IPS-20b (cell line): ENCODE data around the gene FABP1.

ENCODE experiments used
- H3K27ac ChIP-seq: one replicate; pipeline ENCODE4 v1.5.1; 2013; ENCODE audit warnings: low read length
- H3K27me3 ChIP-seq: 2 replicates; pipeline ENCODE4 v1.6.1; 2013; ENCODE audit warnings: mild to moderate bottlenecking, low read length, inconsistent platforms; ENCODE audit not compliant: insufficient read depth
- H3K36me3 ChIP-seq: 2 replicates; pipeline ENCODE4 v1.6.1; 2013; ENCODE audit warnings: low read depth, mild to moderate bottlenecking, inconsistent platforms, low read length, moderate library complexity; ENCODE audit not compliant: insufficient read depth
- H3K4me1 ChIP-seq: 2 replicates; pipeline ENCODE4 v1.6.1; 2013; ENCODE audit warnings: mild to moderate bottlenecking, control low read depth, inconsistent platforms, low read length, moderate library complexity; ENCODE audit not compliant: insufficient read depth
- H3K4me3 ChIP-seq: 2 replicates; pipeline ENCODE4 v1.5.1; 2013; ENCODE audit warnings: mild to moderate bottlenecking, low read length, inconsistent platforms
- H3K9ac ChIP-seq: 2 replicates; pipeline ENCODE4 v1.6.1; 2013; ENCODE audit warnings: low read depth, mild to moderate bottlenecking, inconsistent platforms, low read length, moderate library complexity
- H3K9me3 ChIP-seq: 2 replicates; pipeline ENCODE4 v1.6.1; 2013; ENCODE audit warnings: mild to moderate bottlenecking, low read depth, low read length, inconsistent platforms; ENCODE audit not compliant: insufficient read depth

FABP1 gene

DNA sequence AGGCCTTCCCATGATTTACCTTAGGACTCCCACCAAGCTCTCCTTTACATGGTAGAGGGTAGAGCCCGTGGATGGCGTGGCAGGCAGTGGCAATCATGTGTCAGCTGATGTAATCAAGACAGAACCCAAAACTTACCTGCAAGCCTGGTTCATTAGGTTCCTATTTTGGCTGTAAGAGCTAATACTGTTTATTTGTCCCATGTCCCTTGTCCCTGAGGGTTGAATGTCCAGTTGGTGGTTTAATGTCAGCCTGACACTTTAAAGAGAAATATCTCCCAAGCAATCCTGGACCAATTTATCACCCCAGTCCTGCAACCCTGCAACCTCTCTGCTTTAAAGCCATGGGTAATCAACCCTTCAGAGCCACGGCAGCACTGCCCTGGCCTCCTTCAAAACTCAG is 6.0 kb upstream of the FABP1 start:
- Histone ChIP-seq H3K4me3 (no peak overlapping the region), H3K27me3 (no peaks in the 10 kb centered on the region), H3K36me3 (no peaks in the 10 kb centered on the region), H3K9ac (no peak overlapping the region), H3K9me3 (no peaks in the 10 kb centered on the region), H3K27ac (no peak overlapping the region), H3K4me1 (no peaks in the 10 kb centered on the region)

- Histone ChIP-seq H3K9ac (no peak overlapping the region), H3K27ac (no peak overlapping the region), H3K27me3 (no peaks in the 10 kb centered on the region), H3K4me1 (no peaks in the 10 kb centered on the region), H3K4me3 (no peak overlapping the region), H3K9me3 (no peaks in the 10 kb centered on the region), H3K36me3 (no peaks in the 10 kb centered on the region)
These were observed 4.1 kb upstream of the FABP1 start for GRCh38 chr2:88131999-88132368.

DNA sequence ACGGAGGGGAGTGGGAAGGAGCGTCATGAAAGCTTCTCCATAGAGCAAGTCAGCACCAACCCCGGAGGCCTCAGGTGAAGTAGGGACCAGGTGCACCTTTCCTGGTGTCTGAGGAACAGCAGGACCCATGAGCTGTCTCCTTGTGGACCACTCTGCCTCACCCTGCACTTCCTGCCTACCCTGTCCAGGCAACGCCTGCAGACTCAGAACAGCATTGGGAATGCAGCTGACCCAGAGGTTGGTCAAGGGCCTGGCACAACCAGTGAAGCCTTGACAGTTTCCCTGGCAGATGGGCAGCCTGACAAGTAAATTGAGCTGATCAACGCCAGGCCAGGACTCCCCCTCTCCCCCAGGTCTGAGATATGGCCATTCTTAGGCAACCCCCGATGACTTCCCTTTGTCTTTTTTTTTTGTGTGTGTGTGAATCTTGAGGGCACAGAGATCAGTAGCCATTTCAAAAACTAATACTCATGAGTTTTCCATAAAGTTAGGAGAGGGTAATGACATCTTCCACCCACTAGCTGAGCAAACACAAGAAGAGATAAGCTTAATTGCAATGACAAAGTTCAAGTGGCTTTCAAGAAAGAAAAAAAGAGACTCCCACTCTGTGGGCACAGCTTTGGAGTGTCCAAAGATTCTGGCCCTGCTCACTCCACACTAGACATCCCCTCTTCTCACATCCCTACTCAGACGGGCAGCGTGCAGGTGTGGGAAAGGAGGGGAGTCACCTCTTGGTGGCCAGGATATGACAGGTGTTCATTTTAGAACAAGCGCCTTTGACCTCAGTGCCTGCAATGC is 3.5 kb upstream of the FABP1 start:
- Histone ChIP-seq H3K9ac (no peak overlapping the region), H3K9me3 (no peaks in the 10 kb centered on the region), H3K36me3 (no peaks in the 10 kb centered on the region), H3K4me1 (no peaks in the 10 kb centered on the region), H3K4me3 (no peak overlapping the region), H3K27me3 (no peaks in the 10 kb centered on the region), H3K27ac (no peak overlapping the region)

- Histone ChIP-seq H3K4me3 (no peak overlapping the region), H3K27ac (no peak overlapping the region), H3K9ac (no peak overlapping the region), H3K36me3 (no peaks in the 10 kb centered on the region), H3K4me1 (no peaks in the 10 kb centered on the region), H3K9me3 (no peaks in the 10 kb centered on the region), H3K27me3 (no peaks in the 10 kb centered on the region; the same call in 1 of the 2 replicates)
These were observed 1.6 kb upstream of the FABP1 start for GRCh38 chr2:88129313-88129959.

DNA sequence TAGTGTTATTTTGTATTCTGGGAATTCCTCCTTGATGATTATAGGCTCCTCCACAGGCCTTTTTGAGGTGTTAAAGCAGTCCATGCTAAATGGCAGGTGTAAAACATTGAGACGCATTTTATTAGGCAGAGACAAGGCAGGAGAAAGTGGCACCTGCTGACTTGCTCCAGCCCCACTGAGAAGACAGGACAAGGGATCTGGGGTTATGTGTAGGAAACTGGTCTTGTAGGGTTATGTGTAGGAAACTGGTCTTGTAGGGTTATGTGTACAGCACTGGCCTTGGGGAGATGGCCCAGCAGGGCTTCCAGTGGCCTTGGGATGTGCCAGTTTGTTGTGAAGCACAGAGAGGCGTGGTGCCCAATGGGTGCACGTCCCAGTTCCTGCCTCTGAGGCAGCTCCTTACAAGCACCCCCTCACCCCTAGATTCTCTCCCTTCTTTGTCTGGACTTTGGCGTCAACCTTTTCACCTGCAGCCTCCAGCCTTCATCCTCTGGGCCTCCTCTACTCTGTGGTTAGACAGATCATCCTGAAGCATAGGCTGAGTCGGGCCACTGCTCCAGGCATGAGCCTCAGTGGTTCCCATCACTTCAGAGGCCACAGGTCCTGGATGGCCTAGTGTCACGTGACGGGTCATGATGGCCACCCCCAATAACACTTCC is 921 bp upstream of the FABP1 start:
- Histone ChIP-seq H3K9ac (no peak overlapping the region), H3K4me3 (no peak overlapping the region), H3K9me3 (no peaks in the 10 kb centered on the region), H3K36me3 (no peaks in the 10 kb centered on the region), H3K4me1 (no peaks in the 10 kb centered on the region), H3K27me3 (no peaks in the 10 kb centered on the region; the same call in 1 of the 2 replicates), H3K27ac (no peak overlapping the region)

DNA sequence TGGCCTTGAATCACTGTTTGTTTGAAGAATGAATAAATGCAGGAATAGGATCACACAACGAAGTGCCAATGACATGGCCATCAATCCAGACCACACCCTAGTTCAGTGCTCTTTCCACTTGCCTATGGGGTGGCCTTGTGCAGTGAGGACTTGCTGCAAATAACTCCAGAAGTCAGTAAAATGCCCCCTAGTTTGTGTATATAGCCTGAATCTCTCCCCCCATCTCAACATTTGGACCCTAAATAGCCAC is 299 bp downstream of the FABP1 start:
- H3K27me3 ChIP-seq, result no peaks in the 10 kb centered on the region; the same call in 1 of the 2 replicates
- no peaks in the 10 kb centered on the region for H3K9me3 ChIP-seq
- H3K9ac ChIP-seq, result no peak overlapping the region
- no peak overlapping the region for H3K27ac ChIP-seq
- no peak overlapping the region for H3K4me3 ChIP-seq
- H3K4me1 ChIP-seq, result no peaks in the 10 kb centered on the region
- H3K36me3 ChIP-seq, result no peaks in the 10 kb centered on the region

GRCh38 chr2:88126772-88127637 is 857 bp downstream of the FABP1 start:
- Histone ChIP-seq H3K27me3 (no peaks in the 10 kb centered on the region; the same call in 1 of the 2 replicates), H3K27ac (no peak overlapping the region), H3K4me3 (no peak overlapping the region), H3K36me3 (no peaks in the 10 kb centered on the region), H3K4me1 (no peaks in the 10 kb centered on the region), H3K9ac (no peak overlapping the region), H3K9me3 (no peaks in the 10 kb centered on the region)

- Histone ChIP-seq H3K9ac (no peak overlapping the region), H3K9me3 (no peaks in the 10 kb centered on the region), H3K27ac (no peak overlapping the region), H3K27me3 (no peaks in the 10 kb centered on the region; the same call in 1 of the 2 replicates), H3K36me3 (no peaks in the 10 kb centered on the region), H3K4me1 (no peaks in the 10 kb centered on the region), H3K4me3 (no peak overlapping the region)
These were observed 1.7 kb downstream of the FABP1 start for GRCh38 chr2:88125924-88126771.

- no peaks in the 10 kb centered on the region for H3K9me3 ChIP-seq
- no peaks in the 10 kb centered on the region; the same call in 1 of the 2 replicates for H3K27me3 ChIP-seq
- no peak overlapping the region for H3K9ac ChIP-seq
- H3K4me1 ChIP-seq, result no peaks in the 10 kb centered on the region
- no peak overlapping the region for H3K27ac ChIP-seq
- H3K36me3 ChIP-seq, result no peaks in the 10 kb centered on the region
- H3K4me3 ChIP-seq, result no peak overlapping the region
These were observed 2.4 kb downstream of the FABP1 start for GRCh38 chr2:88125344-88125923.

- Histone ChIP-seq H3K36me3 (no peaks in the 10 kb centered on the region), H3K9ac (no peak overlapping the region), H3K9me3 (no peaks in the 10 kb centered on the region), H3K27me3 (no peaks in the 10 kb centered on the region; the same call in 1 of the 2 replicates), H3K4me3 (no peak overlapping the region), H3K4me1 (no peaks in the 10 kb centered on the region), H3K27ac (no peak overlapping the region)
These were observed 3.6 kb downstream of the FABP1 start for GRCh38 chr2:88123975-88124917.
